ENCODE measurements around the gene GNA14.

GNA14 gene

DNA sequence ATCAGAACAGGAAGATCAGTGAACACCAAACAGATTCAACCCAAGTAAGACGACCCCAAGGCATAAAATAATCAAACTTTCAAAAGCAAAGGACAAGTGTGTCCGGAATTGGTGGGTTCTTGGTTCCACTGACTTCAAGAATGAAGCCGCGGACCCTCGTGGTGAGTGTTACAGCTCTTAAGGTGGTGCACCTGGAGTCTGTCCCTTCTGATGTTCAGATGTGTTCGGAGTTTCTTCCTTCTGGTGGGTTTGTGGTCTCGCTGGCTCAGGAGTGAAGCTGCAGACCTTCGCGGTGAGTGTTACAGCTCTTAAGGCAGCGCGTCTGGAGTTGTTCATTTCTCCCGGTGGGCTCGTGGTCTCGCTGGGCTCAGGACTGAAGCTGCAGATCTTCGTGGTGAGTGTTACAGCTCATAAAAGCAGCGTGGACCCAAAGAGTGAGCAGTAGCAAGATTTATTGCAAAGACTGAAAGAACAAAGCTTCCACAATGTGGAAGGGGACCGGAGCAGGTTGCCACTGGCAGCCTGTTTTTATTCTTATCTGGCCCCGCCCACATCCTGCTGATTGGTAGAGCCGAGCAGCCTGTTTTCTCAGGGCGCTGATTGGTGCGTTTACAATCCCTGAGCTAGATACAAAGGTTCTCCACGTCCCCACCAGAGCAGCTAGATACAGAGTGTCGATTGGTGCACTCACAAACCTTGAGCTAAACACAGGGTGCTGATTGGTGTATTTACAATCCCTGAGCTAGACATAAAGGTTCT, 158.5 kb downstream of the GNA14 start:
- DNase-seq (ENCODE audit: low read depth in 2 of 2) = peak in 1 of 2 donors; percentile 7

DNA sequence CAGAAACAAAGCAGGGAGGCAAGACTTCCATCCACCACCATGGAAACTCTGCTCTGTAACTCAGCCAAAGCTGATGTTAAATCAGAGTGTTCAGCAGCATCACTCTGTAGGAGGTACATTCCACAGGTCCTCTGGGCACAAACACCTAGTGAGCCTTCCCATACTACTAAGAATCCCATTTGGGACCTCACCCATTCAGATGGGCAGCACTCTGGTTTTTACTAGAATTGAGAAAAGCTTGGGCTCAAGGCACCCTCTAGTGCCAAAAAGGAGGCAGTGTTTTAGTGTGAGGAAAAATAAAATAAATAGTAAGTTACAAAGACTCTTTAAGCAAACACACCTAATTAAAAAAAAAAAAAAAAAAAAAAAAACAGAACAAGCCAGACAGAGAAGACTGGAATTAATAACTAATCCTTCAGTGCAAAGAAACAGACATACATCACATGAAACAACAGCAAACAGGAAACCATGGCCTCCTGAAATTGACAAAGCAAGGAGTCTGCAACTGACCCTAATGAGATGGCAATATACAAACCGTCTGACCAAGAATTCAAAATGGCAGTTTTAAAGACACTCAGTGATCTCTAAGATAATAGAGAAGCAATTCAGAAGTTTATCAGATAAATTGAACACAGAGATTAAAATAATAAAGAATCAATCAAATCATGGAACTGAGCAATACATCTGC, 159.5 kb downstream of the GNA14 start:
- DNase-seq (ENCODE audit: low read depth in 2 of 2) = no peak

DNA sequence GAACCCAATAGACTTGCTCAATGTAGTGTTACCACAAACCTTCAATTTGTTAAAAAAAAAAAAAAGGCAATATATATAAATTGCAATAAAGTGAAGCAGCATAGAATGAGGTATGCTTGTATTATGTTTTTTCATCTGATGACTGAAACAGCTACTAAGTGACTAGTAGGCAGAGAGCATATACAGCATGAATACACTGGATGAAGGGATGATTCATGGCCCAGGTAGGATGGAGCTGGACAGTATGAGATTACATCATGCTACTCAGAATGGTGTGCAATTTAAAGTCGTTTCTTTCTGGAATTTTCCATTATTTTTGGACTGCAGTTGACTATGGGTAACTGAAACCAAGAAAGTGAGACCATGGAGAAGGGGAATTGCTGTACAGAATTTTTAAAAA, 161.2 kb downstream of the GNA14 start:
- no peak for DNase-seq (ENCODE audit: low read depth in 2 of 2)

DNA sequence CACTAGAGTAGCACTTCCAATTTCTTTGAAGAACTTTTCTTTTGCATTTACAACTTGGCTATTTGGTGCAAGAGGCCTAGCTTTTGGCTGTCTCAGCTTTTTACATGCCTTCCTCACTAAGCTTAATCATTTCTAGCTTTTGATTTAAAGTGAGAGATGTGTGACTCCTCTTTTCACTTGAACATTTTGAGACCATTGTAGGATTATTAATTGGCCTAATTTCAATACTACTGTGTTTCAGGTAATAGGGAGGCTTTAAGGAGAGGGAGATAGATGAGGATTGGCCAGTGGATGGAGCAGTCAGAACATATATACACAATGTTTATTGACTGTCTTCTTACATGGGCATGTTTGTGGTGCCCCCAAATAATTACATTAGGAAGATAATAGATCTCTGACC, 161.7 kb downstream of the GNA14 start:
- no peak for DNase-seq (ENCODE audit: low read depth in 2 of 2)

DNA sequence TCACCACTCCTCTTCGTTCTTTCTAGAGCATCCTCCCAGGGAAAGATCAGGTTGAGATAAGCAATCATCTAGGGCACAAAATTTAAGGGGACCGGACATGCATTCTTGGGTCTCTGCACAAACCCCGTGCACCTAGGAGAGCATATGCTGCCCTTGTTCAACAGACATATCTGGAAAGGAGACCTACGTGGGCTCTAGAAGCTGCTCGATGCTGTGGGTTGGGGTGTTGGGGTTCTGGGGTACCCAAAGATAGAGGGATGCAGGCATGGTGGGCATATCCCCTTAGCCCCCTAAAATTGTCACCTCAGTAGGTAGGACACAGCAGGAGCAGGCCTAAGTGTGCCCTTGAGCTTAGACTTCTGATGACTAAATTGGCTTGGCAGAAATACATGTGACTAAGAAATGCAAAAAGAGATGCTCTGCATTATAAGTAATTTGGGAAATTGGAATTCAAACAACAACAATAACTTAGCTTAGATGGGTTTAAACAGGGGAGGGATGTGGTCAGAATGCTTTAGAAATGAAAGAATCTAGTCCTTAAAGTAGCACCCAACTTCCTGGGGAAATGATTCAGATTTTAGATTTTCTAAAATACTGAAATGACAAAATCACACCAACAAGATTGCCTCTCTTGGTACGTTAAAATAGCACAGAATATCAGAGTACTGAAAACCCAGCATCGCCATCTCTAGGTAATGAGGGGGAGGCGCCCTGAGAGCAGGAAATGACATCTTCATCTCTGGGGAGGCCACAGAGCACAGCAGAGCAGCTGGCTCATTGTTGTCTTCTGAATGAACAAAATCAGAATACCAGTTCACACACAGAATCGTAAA, 172.3 kb downstream of the GNA14 start:
- DNase-seq (ENCODE audit: low read depth in 2 of 2) = peak; percentile 33 to 49

DNA sequence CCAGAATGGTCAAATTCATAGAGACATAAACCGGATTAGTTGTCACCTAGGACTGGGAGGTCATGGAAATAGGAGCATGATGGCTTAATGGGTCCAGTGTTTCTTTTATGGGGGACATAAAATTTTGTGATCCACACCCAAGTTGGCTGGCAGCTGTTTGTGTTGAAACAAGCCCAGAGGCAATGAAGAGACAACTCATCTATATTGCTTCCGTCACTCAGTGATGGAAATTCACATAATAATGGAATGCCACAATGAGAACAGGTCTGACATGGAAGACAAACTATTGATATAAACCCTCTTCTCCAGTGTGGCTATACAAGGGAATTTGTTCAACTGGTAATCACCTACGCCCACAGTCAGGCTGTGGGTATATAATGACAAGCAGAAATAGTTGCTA, 173.2 kb downstream of the GNA14 start:
- DNase-seq (ENCODE audit: low read depth in 2 of 2) = no peak

DNA sequence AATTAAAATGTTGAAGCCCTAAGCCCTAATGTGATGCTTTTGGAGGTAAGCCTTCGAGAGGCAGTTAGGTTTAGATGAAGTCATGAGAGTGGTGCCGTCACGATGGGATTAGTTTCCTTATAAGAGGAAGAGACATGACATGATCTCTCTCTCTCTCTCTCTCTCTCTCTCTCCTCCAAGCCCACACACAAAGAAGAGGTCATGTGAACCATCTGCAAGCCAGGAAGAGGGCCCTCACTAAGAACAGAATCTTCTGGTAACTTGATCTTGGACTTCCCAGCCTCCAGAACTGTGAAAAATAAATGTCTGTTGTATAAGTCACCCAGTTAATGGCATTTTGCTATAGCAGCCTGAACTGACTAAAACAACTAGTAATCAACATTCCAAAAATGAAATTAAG, 175.5 kb downstream of the GNA14 start:
- DNase-seq (ENCODE audit: low read depth in 2 of 2) = no peak

DNA sequence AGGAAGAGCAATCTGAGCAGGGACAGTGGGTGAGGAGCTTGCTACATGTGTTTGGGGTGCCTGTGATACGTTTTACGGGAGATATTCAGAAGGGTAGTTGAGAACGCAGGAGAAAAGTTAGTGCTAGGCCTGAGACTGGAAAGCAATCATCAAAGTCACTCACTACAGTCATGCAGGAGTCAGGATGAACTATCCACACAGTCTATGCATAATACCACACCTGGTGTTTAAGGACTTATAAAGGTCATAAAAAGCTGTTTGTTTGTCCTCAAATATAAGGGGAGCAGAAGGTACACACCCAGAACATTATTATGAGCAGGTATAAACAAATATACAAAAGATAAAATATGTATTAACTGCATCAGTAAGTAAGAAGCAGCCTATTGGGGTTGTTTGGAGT, 176.6 kb downstream of the GNA14 start:
- no peak for DNase-seq (ENCODE audit: low read depth in 2 of 2)

DNA sequence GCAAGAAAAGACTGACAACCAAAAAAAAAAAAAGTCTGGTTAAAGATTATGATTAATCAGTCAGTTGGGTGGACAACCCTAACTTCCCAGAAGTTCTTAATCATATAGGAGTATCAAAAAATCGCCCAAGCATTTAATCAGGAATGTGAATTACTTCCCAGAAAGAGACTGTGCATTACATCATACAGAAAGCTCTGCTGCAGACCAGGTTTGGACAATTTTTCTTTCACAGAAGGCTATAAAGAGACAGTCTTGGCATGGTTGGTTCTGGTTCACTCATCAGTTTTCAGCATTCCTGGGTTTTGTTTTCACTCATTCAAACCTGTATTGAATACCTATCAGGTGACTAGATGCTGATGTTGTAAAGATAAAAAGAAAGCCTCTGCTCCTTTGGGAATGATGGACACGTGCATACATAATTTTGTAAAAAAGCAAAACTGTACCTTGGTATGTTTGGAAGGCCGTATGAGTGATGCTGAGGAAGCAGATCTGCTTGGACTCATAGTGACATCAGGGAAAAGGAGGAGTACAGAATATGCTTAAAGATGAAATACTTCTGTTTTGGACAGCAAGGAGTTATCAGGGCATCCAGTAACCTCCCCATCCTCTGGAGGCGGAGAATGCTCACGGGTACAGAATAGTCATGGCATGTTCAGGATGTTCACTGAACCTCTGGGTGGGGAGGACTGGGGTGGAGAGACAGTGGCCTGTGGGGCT, 178.4 kb downstream of the GNA14 start:
- no peak for DNase-seq (ENCODE audit: low read depth in 2 of 2)

DNA sequence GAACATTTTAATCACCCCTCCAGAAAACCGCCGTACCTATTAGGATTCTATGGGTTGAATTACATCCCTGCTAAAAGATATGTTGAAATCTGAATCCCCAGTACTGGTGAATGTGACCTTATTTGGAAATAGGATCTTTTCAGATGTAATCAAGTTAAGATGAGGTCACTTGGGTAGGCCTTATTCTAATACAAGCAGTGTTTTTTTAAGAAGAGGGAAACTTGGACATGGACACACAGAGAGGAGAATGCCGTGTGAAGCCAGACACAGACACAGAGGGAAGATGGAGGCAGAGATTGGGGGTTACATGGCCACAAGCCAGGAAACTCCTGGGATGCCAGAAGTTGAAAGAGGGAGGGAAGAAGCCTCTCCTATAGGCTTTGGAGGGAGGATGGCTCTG, 183.5 kb downstream of the GNA14 start:
- no peak for DNase-seq (ENCODE audit: low read depth in 2 of 2)

DNA sequence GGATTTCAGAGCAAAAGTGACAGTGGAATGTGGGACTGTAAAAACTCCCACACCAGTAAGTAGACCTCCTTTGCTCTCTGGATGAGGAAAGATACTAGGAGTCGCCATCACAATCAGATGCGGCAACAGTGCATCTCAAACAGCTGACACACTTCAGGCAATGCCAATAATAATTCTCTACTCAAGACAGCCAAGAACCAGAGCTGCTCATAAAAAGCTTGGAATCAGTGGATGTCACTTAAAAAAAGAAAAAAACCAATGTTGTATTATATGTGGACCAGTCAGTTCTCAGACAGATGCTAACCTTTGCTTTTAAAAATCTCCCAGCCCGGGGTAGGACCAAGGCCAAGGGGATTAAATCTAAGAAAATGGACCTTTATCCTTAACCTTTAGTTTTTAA, 185.0 kb downstream of the GNA14 start:
- no peak for DNase-seq (ENCODE audit: low read depth in 2 of 2)

DNA sequence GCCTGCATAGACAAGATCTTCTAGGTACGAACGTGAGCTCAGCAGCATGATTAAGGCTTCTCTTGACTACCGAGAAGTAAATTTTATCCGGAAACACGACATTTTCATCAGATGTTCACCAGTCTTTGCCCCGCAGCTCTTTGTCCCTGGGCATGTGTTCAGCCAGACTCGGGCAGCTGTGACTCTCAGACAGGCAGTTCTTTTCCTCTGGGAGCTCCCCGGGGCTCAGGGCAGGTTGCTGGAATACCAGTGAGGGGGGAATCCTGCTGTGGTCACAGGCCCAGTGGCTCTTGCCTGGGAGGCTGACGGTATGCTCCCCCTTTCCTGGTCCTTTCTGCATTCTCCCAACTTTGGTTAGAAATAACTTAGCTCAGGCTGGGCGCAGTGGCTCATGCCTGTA, 186.1 kb downstream of the GNA14 start:
- no peak for DNase-seq (ENCODE audit: low read depth in 2 of 2)

DNA sequence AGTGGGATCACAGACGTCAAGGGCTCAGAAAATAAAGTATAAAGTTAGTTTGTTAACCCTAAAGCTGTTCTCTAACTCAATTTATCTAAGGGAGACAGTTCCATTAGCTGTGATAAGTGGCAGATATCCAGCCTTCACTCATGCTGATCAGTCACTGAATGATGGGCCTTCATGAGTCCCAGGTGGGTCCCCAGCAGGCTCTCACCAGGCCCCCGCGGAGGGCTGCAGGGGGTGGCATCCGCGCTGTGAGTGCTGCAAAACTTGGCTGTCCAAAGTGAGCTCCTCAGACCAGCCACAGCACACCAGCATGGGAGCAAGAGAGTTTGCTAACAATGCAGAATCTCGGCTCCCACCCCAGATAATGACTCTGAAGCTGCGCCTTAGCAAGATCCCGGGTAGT, 187.2 kb downstream of the GNA14 start:
- no peak for DNase-seq (ENCODE audit: low read depth in 2 of 2)

DNA sequence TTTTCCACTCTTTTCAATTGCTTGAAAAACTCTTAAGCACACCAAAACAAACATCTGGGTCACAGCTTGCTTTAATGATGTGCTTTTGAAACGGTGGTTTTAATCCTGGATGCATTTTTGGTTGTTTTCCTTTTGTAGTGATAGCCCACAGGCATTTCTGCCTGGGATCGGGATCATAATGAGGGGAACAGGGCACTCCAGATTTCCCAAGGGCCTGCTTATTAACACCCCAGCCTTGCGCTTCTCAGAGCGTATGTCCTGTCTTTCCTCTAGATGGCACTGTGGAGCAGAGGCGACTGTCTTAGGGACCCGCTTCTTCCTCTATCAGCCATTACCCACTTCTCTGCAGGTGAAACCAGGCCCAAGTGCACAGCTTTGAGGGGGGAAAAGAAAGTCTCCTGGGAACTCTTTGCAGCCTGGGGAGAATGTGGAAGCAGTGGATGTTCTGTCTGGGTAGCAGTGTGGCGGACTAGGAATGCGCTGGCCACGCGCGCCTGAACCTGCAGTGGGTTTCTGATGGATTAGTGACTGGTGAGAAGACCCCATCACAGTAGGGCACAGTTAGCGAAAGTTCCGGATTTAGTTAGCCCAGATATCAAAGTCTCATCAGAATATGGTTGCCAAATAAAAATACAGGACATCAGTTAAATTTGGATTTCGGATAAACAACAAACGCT, 190.1 kb downstream of the GNA14 start:
- peak; percentile 22 to 36 for DNase-seq (ENCODE audit: low read depth in 2 of 2)

DNA sequence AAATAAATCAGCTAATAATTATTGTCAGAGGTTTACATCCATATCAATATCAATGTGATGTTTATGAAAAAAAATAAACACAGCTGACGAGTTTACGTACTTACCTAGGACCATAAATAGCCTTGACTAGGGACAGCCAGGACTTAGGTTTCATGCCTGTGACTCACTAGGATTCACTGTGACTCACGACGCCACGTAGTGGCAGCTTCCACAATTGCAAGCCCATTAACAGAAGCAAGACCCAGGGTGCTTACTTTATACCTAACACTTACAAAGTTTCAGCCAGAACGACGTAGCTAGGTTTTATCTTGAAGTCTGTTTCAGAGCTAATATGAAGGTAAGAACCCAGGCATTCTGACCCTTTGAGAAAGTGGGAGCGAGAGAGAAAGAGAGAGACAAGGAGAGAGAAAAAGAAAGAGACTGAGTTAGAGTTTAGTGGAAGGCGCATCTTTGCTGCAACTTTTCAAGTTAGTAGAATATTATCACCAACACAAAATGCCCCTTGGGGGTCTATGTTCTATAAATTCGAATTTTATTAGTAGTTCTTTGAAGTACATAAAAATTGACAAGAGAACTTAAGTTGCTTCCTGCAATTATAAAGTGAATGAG, 191.2 kb downstream of the GNA14 start:
- peak; percentile 63 to 64 for DNase-seq (ENCODE audit: low read depth in 2 of 2)

DNA sequence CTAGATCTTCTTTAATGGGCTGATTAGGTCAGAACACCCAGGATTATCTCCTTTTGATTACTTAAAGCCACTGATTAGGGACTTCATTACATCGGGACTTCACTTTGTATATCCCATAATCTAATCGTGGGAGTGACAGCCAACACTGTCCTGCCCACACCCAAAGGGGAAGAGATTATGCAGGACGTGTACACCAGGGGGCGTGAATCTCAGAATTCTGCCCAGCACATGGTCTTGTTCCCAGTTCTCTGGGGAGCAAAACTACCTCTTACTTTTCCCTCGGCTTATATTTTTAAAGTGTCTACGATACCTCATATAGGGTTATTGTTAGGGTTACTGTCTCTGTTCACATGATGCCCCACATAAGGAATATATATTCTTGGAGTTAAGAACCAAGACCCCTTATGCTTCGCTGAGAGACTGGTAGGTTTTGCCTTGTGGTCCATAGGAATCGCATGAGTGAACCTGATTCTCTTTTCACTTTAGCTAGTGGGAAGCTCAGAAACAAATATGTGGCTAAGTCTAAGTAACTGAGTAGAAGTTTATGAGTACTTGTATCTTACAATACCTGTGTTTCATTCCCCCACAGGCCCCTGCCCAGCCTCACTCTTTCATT, 192.7 kb downstream of the GNA14 start:
- DNase-seq (ENCODE audit: low read depth in 2 of 2) = no peak

DNA sequence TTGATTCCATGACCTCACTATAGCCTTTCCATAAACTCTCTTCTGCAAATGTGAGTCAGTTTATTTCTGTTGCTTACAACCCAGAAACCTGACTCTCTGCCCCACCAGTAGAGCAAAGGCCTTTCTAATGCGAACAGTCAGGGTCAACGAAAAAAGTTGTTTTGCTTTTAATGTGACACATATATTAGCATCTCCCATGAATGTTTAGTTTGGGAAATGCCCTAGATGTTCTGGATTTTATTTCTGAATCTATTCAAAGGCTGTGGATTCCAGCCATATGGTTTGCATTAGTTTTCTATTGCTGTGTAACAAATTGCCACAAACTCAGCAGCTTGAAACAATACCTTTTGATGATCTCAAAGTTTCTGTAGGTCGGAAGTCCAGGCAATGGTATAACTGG, 193.5 kb downstream of the GNA14 start:
- DNase-seq (ENCODE audit: low read depth in 2 of 2) = no peak

DNA sequence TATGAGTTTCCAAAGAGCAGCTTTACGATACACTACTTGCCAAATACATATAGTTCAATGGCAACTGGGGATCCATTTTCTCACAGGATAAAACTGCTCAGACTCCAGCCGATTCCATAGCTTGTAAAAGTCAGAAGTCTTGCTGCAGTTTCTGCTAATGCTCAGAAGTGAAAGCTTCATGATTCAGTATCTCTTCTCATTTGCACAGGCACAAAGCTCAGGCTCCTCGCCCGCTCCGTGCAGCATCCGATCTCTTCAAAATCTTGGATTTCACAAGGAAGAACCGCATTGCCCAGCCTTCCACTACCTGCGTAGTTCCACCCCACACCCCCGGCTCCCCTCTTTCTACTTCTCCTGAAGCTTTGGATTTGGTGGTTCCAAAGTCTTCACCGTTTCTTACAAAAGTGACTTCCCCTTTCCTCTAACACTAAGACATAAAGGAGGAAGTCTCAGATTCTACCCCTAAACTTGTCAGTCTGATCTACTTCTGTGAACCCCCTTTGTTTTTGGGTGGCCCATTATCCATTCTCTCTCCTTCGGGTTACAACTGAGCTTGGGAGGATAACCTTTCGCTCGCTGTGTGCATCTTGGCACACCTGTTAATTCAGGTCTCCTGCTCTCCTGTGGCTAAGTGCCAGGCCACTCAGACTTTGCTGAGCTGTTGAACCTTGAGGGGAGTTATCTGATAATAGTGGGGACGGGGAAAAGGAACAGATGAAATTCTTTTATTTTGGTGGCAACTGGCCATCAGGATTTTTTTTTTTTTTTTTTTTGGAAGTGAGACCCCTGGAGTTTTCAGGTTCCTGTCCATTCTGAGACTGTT, 194.1 kb downstream of the GNA14 start:
- DNase-seq (ENCODE audit: low read depth in 2 of 2) = no peak

DNA sequence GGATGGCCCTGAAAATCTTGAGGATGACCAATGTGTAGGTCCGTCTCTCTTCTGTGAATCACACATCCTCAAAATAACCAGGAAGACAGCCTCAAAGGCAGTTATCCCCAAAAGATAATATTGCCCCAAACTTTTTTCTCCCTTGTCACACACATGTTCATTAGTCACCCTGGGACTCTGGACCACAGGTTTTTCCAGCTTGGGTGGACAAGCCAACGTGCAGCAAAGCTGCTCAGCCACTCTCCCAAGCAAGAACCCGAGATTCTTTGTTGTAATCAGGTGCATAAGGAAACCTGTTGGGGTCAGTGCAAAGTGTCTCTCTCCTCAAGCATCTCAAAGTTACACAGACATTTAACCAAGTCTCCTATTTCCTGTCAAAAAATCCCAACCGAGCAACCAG, 196.6 kb downstream of the GNA14 start:
- no peak for DNase-seq (ENCODE audit: low read depth in 2 of 2)

DNA sequence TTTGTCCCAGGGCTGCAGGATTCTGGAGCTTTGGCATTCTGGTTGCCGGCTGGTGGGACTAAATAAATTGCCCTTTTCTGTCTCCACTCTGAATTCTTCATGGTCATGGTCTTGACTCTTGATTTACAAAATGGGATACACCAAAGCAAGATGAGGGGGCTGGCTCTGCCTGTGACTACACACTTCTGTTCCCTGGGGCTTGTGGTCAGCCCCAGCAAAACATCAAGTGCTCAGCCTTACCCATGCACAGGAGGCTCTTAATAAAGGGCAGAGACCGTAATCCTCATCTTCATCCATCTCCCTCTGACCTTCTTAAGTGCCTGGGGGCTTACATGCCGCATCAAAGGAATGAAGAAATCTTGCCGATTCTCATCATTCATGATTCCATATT, 198.0 kb downstream of the GNA14 start:
- no peak for DNase-seq (ENCODE audit: low read depth in 2 of 2)
